ENCODE data around the gene CCL15. TPM values are rescaled to one million over a fixed set of nuclear protein-coding genes. Genes with fewer than 3 reads are reported as not detected.
"Not testable (repeated sequence)": the region's sequence is repeated elsewhere in the genome, so short reads cannot be mapped to it uniquely, and the experiment has no call there.

Gene CCL15
- total RNA-seq, 1 experiment from 2014 or later: not detected

GRCh38 chr17:35995346-35995745 is 6.0 kb downstream of the CCL15 start:
- not testable (repeated sequence) for DNase-seq (ENCODE audit: low read depth)

GRCh38 chr17:35991075-35991474 is 10.3 kb downstream of the CCL15 start:
- DNase-seq (ENCODE audit: low read depth): no peak

GRCh38 chr17:35988164-35988563 is 13.2 kb downstream of the CCL15 start:
- no peak for DNase-seq (ENCODE audit: low read depth)

GRCh38 chr17:35986643-35987042 is 14.7 kb downstream of the CCL15 start, which contains the start of gene CCL14:
Gene CCL14 (minus strand): TSS chr17:35986729. CDS start chr17:35986649, 80 bp downstream.
- DNase-seq (ENCODE audit: low read depth): no peak

- DNase-seq (ENCODE audit: low read depth): no peak
These were observed 17.2 kb downstream of the CCL15 start for GRCh38 chr17:35984140-35984539.

- no peak for DNase-seq (ENCODE audit: low read depth)
These were observed 18.8 kb downstream of the CCL15 start for GRCh38 chr17:35982409-35983191.

- DNase-seq (ENCODE audit: low read depth): no peak
These were observed 19.4 kb downstream of the CCL15 start for GRCh38 chr17:35981908-35982330.

- no peak for DNase-seq (ENCODE audit: low read depth)
These were observed 20.1 kb downstream of the CCL15 start, which contains the start of gene CCL16 for GRCh38 chr17:35981246-35981645. Gene CCL16 (minus strand): TSS chr17:35981497. CDS start chr17:35981420, 77 bp downstream.

- DNase-seq (ENCODE audit: low read depth): no peak
These were observed 23.0 kb downstream of the CCL15 start for GRCh38 chr17:35978346-35978745.

GRCh38 chr17:35977509-35977908 is 23.8 kb downstream of the CCL15 start:
- no peak for DNase-seq (ENCODE audit: low read depth)

- DNase-seq (ENCODE audit: low read depth): no peak
These were observed 27.8 kb downstream of the CCL15 start for GRCh38 chr17:35973333-35974260.

GRCh38 chr17:35972945-35973332 is 28.4 kb downstream of the CCL15 start:
- DNase-seq (ENCODE audit: low read depth): no peak

GRCh38 chr17:35972535-35972934 is 28.8 kb downstream of the CCL15 start:
- DNase-seq (ENCODE audit: low read depth): no peak

- no peak for DNase-seq (ENCODE audit: low read depth)
These were observed 29.3 kb downstream of the CCL15 start for GRCh38 chr17:35972066-35972465.

- peak; percentile 60 for DNase-seq (ENCODE audit: low read depth)
These were observed 31.6 kb downstream of the CCL15 start for GRCh38 chr17:35969558-35970380.

GRCh38 chr17:35968520-35969054 is 32.8 kb downstream of the CCL15 start:
- DNase-seq (ENCODE audit: low read depth): no peak

- DNase-seq (ENCODE audit: low read depth): no peak
These were observed 36.1 kb downstream of the CCL15 start for GRCh38 chr17:35965272-35965671.

GRCh38 chr17:35963663-35964062 is 37.7 kb downstream of the CCL15 start:
- DNase-seq (ENCODE audit: low read depth): no peak

GRCh38 chr17:35953720-35954119 is 47.6 kb downstream of the CCL15 start:
- DNase-seq (ENCODE audit: low read depth): no peak

- no peak for DNase-seq (ENCODE audit: low read depth)
These were observed 52.0 kb downstream of the CCL15 start for GRCh38 chr17:35949401-35949800.

- DNase-seq (ENCODE audit: low read depth): no peak
These were observed 53.3 kb downstream of the CCL15 start for GRCh38 chr17:35948092-35948491.
